Islet precursor cell (in vitro differentiated cells): Measurements from ENCODE around the gene PPID.
"Not testable (repeated sequence)": the region's sequence is repeated elsewhere in the genome, so short reads cannot be mapped to it uniquely, and the experiment has no call there.

ENCODE experiments used
- DNase-seq: peaks from one replicate; pipeline ENCODE4 v3.0.0-alpha.2; 2018

The PPID gene

DNA sequence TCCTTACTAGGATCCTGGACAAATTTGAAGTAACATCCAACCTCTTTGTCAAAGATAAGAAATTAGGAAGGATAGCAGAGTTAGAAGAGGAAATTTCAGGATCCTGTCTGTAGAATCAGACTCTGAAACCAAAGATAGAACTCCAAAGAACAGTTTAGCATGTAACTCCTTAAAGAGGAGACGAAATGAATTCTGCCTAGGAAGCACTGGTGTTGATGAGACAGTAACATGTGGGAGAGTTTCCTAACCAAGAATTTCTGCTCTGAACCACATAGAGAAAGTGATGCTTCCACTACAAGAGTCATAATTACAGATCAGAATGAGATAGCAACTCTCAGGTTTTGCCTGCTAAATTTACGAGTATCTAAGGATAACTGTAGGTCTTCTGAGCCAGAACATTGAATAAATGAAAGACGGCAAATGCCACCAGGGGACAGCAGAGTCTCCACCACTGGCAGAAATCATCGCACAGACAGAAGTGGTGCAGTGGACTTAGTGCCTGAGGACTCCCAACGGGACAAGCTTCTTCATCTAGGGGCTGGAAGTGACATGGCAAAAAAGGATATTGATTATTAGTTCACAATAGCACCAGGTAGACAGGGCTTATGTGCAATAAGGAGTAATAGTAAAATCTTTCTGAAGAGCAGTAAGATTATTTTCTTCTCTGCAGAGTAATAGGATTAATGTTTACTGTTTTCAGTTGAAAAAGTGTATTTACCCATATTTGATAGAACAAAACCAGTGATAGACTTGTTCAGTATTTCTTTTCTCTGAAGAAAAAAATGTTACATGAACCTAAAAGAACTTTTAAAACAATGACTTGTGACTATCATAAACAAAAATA lies 6.7 kb upstream of the PPID start:
- DNase-seq = peak; percentile 76

DNA sequence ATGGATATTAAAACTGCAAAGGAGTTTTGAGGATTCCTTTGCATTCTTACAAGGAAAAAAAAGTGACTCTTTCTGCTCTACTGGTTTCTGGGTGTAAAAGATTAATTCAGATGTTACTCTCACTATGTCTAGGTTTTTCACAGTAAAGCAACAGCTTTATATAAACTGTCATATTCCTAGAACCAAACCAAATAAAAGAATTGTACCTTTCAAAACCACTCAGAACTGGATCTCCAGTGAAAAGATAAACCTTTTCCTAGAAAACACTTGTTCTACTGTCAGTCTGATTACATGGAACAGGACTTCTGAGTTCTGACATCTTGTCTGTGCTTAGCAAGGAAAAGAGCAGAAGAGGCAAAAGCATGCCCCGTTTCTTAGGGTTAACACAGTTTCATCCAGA lies 5.0 kb upstream of the PPID start:
- no peak for DNase-seq

DNA sequence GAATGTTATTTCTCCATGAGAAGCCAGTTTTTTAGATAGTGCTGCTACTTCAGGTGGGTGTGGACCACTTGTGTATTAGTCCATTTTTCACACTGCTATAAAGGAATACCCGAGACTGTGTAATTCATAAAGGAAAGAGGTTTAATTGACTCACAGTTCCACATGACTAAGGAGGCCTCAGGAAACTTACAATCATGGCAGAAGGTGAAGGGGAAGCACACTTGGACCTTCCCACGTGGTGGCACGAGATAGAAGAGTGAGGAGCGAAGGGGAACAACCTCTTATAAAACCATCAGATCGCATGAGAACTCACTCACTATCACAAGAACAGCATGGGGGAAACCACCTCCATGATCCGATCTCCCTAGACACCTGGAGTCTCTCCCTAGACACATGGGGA lies 3.4 kb upstream of the PPID start:
- no peak for DNase-seq

DNA sequence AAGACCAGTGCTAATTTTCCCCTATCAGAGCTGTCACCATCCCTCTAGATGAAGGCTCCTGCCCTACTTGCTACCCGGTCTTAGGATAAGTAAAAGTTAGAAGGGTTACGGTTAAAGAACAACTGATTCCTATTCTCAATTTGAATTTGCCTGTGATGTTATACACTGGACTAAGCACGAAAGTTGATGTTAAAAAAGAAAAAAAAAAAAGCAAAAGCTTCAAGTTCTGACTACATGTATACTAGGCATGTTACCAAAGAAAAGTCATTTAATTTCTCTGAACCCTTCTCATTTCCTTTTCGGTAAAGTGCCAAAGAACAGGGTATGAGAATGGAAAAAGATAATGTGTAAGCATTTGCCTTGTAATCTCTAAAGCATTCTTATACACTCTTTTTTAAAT lies 1.4 kb upstream of the PPID start:
- no peak for DNase-seq

DNA sequence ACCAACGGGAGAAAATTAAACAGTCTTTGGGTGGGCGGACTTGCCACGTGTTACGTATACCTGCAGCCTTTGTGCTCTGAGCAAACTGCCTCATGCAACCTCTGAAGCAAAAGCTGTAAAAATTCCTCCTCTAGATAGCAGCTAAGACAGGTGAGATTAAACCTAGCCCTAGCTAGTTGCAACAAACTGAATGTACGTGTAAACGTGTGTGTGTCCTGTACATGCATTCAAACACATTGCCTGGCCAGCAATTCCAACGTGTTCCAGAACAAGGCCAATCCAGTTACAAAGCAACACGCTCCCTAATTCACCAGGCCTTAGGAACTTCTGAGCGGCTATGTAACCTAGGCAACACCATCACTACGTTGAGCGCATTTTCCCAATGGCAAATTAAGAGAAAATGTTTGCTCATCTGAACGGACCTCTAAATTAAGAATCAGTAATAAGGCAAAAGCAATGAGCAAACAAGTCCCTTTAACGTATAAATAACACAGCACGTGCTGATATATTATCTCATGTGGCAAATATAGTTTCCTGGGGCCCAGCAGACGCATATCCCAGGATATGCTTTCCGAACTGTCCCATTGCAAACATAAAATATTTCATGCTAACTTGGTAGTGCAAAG lies 792 bp downstream of the PPID start:
- DNase-seq = peak; percentile 61

DNA sequence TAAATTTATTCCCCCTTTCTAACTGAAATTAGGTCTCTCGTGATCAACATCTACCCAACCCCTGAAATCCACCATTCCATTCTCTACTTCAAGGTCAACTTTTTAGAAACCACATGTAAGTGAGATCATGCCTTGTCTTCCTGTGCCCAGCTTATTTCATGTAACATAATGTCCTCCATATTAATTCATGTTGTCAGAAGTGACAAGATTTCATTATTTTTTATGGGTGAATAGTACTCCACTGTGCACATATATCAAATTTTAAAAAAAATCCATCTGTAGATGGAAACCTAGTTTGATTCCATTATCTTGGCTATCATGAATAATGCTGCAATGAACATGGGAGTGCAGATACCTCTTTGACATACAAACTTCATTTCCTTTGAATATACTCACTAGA lies 1.5 kb downstream of the PPID start:
- DNase-seq = no peak

DNA sequence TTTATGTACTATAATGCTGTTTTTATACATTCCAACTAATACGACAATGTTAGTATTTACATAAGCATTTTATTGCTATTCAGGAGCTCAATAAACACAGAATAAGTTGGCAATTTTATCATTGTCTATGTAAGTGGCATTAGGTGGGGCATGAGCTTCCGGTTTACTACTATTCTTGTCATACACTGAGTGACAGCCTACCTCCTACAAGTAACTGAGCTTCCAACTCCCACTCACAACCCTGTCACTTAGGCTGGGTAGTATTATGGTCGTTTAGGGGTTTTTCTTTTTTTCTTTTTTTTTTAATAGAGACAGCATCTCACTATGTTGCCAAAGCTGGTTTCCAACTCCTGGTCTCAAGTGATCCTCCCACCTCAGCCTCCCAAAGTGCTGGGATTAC lies 7.4 kb downstream of the PPID start:
- DNase-seq = no peak

DNA sequence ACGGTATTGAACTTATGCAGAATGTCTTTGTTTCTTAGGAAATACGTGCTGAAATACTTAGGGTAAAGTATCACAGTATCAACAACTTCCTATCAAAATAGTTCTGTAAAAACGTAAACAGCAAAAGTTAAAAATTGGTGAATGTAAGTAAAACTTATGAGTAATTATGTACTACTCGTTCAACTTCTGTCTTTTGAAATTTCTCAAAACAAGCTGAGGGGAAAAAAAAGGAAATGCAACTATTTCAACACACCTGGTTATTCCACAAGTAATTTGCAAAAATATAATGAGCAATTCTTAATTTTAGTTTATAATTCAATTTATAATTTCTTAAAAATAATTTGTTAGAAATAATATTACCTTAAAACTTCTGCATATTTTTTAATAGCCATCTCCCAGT lies 8.3 kb downstream of the PPID start:
- no peak for DNase-seq

DNA sequence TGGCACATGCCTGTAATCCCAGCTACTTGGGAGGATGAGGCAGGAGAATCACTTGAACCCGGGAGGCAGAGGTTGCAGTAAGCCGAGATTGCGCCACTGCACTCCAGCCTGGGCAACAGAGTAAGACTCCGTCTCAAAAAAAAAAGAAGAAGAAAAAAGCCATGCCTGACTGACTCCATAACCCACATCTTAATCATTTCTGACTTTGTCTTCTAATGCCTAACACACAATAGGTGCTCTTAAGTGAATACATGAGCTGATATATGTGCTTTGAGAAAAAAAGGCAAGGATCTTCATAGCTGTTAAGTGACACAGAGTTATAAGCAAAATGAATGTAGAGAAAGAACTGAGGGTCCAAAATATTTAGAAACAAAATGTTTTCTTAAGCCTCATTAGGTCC lies 10.6 kb downstream of the PPID start:
- not testable (repeated sequence) for DNase-seq

DNA sequence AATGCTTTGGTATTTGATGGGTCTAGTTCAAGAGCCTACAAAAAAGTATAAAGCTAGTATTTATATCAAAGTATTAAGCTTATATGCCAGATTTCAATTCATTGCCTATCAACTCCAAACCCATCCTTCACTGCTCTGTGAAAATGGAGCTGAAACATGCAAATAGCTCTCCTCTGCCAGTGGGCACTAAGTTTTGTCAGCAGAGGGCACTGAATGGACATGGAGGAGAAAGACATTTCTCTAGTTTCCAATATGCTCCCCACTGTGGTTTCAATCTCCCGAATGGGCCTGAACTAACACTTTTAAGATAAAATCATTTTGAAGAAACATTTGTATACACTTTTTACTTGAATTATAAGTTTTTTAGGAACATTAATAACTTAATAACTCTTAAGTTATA lies 12.4 kb downstream of the PPID start:
- DNase-seq = no peak

DNA sequence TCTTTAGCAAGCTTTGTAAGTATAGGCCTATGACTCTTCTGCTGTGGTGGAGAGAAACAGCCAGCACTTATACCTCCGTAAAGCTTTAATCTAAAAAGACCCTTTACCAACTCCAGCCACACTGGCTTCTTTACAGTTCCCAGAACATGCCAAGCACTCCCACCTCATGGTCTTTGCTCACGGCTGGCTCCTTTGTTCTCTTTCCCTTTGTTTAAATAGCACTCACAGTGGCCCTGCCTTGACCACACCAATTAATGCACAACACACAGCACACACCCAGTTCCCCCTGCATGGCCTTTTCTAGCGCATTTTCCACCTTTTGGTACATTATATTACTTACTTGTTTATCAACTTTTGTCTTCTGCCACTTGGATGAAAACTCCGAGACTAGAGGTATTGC lies 18.9 kb downstream of the PPID start:
- no peak for DNase-seq

DNA sequence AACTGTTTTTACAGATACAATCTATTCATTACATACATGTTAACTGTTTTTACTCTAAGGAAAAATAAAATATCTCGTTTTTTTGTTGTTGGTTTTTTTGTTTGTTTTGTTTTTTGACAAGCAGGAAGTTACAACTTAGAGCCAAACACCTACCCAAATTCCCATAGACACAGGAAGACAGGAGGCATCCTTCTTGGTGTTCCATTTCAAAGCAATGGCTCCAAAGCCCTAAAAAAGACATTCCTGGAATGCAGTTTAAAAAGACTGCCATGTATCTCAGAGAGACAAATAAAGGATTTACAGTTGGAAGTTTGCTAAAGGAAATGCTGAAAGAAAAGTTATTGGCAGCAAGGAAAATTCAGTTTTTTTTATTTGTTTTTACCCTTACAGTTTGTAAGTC lies 34.4 kb downstream of the PPID start:
- DNase-seq = no peak

DNA sequence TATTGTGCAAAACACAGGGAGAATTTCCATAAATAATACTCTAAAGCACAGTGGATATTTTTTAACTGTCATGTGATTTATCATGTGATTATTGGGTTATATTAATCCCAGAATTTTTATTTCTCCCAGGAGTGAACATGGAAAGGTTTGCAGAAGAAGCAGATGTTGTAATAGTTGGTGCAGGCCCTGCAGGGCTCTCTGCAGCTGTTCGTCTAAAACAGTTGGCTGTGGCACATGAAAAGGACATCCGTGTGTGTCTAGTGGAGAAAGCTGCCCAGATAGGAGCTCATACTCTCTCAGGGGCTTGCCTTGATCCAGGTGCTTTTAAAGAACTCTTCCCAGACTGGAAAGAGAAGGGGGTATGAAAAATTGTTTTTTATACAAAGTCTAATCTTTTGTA lies 41.1 kb downstream of the PPID start:
- DNase-seq = no peak

DNA sequence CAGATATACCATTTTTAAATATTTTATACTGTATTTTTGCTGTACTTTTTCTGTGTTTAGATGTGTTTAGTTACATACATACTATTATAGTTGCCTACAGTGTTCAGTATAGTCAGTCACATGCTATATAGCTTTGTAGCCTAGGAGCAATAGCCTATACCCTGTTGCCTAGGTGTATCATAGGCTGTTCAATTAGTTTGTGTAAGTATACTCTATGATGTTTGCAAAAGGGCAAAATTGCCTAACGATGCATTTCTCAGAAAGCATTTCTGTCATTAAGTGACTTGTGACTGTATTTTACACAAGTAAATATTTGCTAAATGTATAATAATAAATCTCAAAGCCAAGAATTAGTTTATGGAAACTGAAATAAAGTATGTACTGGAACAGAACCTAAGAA lies 41.6 kb downstream of the PPID start:
- no peak for DNase-seq

DNA sequence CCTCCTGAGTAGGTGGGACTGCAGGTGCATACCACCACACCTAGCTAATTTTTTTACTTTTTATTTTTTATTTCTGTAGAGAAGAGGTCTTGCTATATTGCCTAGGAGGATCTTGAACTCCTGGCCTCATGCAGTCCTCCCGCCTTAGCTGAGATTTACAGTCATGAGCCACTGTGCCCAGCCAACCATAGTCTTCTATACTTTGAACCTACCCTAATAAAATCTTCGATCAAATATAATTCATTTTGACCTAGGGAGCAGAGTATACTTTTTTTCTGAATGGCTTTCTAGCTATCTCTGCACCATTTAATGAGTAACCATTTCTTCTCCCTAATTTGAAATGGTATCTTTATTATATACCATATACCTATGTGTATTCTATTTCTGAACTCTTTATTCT lies 44.4 kb downstream of the PPID start:
- no peak for DNase-seq

DNA sequence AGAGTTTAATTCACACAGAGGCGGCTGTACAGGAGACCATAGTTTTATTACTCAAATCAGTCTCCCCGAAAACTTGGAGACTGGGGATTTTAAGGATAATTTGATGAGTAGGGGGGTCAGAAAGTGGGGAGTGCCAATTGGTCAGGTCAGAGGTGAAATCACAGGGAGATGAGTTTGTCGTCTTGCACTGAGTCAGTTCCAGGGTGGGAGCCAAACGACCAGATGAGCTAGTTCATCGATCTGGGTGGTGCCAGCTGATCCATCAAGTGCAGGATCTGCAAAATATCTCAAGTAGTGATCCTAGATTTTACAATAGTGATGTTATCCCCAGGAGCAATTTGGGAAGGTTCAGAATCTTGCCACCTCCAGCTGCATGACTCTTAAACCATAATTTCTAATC lies 47.1 kb downstream of the PPID start:
- DNase-seq = no peak

DNA sequence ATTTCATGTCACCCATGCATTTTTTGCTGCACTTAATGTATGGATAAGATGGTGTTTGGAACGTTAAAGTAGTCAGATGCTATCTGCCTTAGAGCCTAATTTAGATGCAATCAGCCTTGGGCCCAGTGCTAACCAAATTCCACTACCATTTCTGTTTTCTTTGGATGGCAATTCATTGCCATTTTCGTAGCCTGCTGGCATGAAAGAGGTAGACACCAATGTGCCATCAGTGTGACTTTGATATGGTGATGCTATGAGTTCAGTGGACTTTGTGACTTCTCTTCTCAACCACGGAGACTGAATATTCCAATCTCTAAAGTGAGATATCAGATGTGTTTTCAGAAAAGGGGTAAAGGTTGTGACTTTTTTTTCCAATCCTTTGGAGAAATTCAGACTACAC lies 49.6 kb downstream of the PPID start:
- DNase-seq = no peak

DNA sequence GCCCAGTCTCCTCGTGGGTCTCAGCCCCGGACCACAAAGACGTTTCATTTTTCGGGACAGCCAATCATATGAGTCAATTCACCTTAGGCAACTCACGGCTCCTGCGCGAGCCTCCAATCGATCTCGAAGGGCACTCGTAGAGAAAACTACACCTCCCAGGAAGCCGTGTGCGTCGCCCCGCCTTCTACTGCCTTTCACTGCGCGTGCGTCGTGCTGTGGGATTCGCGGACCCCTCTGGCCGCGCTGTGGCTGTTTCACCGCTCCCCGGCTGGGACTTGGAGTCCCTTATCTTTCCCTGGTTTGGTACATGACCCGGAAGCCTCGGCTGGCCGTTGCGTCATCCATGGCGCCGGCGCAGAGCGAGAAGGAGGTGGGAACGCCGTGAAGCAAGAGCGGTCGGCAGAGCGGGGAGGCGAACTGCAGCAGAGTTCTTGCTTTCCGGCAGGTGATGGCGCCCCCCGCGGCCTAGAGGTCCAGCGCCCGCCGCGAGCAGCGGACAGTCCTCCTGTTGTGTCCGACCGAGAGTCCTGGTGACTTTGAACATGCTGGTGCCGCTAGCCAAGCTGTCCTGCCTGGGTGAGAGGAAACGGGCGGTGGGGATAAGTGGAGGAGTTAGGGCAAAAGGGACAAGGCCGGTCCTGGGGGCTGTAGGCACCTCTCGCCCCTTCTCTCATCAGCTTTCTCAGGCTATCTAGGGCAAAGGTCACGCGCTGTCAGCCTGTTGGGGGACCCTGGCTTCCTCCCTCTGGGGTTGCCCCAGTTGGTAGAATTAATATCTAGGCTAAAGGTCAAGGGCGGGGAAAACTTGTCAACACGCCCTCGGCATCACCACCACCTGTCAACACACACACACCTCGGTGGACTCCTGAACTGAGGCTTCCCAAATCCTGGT lies 51.0 kb downstream of the PPID start, which contains the start of gene ETFDH:
ETFDH (plus strand) TSS at position 382 of the 892 bp plus-strand sequence; CDS start at position 543, 161 bp downstream.
- peak; percentile 100 for DNase-seq

DNA sequence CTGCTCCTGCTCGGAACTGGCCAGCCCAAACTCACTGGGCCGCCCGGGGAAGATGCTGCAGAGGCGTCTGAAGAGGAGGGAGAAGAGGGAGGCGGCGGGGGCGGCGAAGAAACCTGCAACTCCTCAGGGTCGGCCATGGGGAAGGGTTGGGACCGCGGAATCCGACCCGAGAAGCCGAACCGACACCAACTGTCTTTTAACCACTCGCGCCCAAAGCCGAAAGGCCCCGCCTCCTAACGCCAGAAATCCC lies 51.6 kb downstream of the PPID start, which contains the start of gene C4orf46:
C4orf46 (minus strand) TSS at position 223 of the 250 bp plus-strand sequence; CDS start at position 137, 86 bp downstream.
- DNase-seq = no peak

DNA sequence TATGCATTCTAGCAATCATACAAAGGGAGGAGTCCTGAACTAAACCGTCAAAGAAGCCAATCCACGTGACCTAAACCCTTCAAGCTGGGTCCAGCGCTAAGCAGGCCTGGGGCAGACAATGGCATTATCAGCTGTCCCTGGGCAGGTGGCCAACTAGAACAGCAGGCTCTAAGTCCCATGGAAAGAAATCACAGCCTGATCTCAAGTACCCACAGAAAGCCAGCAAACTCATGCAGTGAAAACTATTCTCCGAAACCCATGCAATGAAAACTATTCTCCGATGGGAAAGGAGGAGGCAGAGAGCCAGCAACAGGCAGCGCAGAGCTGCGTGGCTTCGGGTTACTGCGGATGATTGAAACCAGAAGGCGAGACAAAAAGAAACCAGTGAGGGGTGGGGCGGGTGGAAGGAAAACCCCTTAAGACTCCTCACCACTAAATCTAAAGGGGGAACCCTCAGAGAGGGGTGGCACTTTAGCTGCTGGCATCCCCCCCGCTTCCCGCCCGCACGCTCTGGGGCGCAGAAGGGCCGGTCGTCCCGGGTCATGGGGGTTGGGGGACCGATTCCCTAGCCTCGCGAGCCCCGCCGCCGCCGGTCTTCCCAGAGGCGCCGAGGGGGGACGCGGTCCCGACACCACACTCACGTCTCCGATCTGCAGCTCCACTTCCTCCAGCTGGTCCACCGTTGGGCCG lies 52.1 kb downstream of the PPID start:
- peak; percentile 82 for DNase-seq

DNA sequence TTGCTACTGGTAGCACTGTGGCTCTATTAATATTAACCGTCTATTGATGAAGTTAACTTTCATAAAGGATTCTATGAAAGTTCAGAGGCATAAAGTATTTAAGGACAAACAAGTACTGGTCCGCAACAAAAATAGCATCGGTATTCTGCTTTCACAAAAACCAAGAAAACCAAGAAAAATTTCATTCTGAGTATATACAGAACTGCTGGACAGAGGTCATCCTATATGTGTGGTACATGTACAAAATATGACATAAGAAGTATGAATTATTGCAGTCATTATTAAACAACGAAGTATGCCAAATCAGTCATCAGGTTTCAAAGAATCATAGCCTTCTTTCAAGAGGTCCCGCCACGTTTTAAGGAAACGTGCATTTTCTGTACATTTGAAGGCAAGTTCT lies 53.9 kb downstream of the PPID start:
- no peak for DNase-seq

DNA sequence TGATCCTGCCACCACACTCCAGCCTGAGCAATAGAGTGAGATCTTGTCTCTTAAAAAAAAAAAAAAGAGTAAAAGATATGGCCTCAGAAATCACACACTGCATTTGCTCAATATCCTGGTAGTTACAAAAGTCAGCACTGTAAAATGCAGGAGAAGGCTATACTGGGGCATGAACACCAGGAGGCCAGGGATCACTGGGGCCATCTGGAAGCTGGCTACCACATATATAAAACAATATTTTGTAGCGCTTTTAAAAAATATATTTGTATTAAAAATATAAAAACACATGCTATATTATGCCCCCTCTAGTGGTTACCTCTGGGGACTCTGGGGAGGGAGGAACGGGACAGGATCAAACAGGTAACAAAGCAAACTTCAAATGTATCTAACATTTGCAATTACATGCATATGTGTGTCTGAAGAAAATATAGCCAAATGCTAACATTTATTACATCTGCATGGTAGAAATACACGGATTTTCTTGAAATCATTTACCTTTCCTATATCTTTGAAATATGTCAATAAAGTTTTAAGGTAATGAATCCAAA lies 55.5 kb downstream of the PPID start:
- no peak for DNase-seq

DNA sequence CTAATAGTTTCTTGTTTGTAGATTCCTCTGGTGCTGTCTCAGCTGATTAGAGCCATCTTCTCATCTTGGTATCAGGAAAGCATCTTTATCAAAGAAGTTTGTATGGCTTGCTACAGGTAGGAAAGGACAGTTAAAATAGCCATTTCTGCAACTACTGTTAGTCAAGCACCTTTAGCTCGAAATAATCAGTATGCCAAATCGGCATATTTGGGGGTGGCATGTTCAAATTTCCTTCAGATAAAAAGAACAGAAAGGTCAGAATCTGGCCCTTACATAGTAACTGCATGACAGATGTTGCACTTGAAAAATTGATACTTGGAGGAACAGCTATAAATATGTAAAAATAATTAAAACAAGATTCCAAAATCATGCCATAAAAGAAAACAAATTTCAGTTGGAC lies 56.3 kb downstream of the PPID start:
- no peak for DNase-seq
